OCI-LY7 (cell line): ENCODE measurements around the gene CTRB1.

Source experiments
- CTCF ChIP-seq: fragments of 200-600 bp; sonication (generic); conservative IDR thresholded peaks from 2 replicates; pipeline ENCODE4 v1.5.1; 2014; ENCODE audit warnings: mild to moderate bottlenecking, antibody characterized with exemption, low read length, moderate library complexity, mixed read lengths
- EZH2phosphoT487 ChIP-seq: fragments of 200-600 bp; sonication (generic); IDR thresholded peaks from 2 replicates; pipeline ENCODE4 v1.6.1; 2018; ENCODE audit warnings: low read depth, borderline replicate concordance, mild to moderate bottlenecking, mixed run types, antibody characterized with exemption, low read length, moderate library complexity, mixed read lengths

GRCh38 chr16:75267631-75268264 lies 49.0 kb downstream of the CTRB1 start:
- TF ChIP-seq CTCF, result no peak
- TF ChIP-seq EZH2phosphoT487, result no peak
